GM19035 (cell line): Measurements from ENCODE around the gene XAGE3.
"Not testable (repeated sequence)": the region's sequence is repeated elsewhere in the genome, so short reads cannot be mapped to it uniquely, and the experiment has no call there.

Experiments
- ATAC-seq: cut with Tn5 transposase; IDR thresholded peaks from one replicate; pipeline ENCODE4 v1.9.1; 2021; ENCODE audit not compliant: unreplicated experiment

Gene XAGE3, protein sequence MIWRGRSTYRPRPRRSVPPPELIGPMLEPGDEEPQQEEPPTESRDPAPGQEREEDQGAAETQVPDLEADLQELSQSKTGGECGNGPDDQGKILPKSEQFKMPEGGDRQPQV

DNA sequence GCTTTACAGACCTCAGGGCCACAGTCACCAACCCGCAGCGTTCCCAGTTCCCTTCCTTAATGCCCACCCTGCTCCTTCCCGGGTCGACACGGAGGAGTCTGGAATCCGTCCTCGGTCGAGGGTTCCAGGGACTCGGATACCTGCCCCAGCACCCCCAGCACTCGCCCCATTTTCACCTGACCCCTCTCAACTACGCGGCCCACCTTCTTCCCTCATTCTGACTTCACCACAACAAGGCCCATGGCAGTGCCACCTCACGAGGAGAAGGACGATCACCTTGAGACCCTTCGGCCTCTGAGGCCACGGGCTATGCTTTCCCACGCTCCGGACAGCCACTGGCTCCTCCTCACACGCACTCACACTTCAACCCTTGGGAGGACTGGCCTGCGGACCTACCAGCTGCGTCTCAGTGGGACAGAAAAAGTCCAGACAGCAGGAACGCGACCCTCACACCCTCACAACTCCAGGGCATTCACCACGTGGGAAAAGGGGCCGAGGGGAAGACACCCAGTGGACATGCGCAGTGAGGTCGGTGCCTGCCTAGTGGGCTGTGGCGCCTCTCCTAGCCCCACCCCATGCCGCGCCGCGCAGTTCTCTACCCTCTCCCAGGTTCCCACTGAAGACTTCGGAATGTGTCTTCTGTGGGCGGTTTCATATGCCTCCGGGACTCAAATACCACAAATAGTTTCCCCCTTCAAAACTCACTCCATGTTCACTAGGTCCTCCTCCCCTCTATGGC lies at the start of gene XAGE3:
Gene XAGE3, minus strand, starts transcription at position 474 of the 739 bp plus-strand sequence. CDS start 950 bp downstream, outside the sequence.
- no peak for ATAC-seq

DNA sequence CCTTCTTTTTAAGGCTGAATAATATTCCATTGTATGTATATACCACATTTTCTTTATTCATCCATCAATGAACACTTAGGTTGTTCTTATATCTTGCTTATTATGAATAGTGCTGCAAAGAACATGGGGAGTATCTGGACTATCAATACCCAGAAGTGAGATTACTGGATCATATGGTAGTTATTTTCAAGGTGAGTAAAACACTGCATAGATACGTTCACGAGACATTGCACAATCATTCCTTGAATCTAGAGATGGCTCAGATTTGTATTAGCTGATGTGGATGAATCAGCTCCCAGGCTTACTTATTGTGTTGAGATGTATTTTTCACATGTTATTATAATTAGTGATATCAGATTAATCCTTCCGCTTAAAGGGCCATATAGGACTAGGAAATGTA lies 46.8 kb upstream of the XAGE3 start:
- ATAC-seq = not testable (repeated sequence)

DNA sequence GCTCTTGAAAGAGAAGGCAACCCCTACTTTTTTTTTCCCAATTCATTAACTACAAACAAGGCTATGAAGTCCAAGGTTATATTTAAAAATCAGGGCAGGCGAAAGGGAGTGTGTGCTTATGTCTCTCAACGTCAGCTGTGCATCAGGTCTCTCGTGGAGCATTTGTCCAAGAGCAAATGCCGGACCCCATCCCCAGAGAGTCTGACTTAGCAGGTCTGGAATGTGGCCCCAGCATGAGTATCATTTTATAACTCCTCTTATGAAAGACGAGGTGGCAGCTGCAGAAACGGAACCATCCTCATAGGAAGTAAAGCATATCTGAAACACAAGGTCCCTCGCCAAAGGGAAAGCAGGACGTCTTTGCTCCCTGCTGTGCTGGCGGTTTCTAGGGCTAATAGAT lies 45.8 kb upstream of the XAGE3 start:
- ATAC-seq = not testable (repeated sequence)

DNA sequence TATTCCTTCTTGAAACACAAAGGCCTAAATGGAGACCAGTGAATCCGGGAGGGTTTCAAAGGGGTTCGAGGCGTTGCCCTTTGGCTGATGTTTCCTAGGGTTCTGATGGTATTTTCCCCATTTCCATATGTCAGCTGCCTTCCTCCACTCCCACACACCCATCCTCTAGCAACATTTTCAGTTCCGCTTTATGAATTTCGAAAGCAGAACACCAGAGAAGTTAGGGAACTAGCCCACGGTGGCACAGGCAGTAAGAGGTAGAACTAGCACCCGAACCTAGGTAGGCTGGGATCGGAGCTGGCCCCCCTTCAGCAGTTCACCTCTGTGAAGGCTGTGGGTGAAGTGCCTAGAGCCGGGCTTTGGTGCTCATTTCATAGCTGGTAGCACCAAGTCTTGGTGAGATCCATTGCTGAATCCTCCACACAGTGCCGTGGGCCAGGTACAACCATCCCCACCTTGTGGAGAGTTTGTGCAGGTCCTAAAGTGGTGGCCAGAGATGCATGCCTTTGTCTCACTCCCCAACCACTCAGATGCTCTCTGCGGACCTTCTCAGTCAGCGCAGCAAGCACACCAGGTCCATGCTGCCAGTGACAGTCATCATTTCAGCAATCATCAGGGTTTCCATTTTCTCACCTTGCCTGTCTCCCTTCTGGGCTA lies 41.6 kb upstream of the XAGE3 start:
- ATAC-seq = not testable (repeated sequence)

DNA sequence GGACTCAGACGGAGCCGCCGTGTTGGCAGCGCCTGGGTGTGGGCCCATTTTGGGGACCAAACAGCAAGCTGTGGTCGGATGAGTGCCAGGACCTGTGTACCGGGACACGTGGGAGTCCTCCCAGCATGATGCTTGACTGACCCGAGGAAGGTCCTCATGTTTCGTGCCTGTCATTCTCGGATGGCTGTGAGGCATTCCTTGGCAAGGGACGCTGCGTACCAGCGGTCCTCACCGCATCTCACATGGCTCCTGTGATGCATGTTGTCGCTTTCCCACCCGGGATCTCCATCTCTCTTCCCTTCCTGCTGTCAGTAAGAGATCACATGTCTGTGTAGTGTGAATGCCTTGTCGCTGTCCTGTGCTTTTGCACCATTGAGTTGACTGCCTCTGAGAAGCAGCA lies 40.0 kb upstream of the XAGE3 start:
- not testable (repeated sequence) for ATAC-seq

DNA sequence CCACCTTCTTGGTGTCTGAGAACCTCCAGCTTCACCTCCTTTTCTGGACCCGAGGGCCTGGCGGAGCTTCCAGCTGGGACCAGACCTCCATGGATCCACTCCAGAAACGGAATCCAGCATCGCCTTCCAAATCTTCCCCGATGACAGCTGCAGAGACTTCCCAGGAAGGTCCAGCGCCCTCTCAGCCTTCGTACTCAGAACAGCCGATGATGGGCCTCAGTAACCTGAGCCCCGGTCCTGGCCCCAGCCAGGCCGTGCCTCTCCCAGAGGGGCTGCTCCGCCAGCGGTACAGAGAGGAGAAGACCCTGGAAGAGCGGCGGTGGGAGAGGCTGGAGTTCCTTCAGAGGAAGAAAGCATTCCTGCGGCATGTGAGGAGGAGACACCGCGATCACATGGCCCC lies 39.3 kb upstream of the XAGE3 start:
- not testable (repeated sequence) for ATAC-seq

DNA sequence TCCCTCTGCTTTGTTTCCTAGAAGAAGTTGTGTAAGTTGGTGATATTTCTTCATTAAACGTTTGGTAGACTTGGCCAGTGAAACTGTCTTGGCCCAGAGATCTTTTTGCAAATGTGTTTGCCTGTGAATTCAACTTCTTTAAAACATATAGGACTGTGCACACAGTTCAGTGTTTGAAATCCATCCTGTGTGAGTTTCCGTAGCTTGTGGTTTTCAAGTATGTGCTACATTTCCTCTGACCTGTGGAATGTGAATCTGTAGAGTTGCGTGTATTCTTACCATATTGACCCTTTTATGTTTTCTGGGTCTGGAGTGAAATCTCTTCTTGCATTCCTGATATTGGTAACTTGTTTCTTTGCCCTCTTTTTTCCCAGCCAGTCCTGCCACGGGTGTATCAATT lies 38.2 kb upstream of the XAGE3 start:
- ATAC-seq = not testable (repeated sequence)

DNA sequence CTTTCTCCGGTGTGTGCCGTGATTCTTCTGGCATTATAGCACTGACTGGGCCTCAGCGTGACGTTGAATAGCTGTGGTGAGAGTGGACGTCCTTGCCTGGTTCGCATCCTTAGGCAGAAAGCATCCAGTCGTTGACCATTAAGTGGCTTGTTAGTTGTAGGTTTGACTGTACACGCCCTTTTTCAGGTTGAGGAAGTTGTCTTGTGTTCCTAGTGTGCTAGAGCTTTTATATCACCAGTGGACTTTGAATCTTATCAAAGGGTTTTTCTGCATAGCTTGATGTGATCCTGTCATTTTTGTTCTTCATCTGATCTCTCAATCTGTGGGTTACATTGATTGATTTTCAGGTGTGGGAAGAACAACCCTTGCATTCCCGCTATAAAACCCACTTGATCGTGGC lies 37.6 kb upstream of the XAGE3 start:
- not testable (repeated sequence) for ATAC-seq

DNA sequence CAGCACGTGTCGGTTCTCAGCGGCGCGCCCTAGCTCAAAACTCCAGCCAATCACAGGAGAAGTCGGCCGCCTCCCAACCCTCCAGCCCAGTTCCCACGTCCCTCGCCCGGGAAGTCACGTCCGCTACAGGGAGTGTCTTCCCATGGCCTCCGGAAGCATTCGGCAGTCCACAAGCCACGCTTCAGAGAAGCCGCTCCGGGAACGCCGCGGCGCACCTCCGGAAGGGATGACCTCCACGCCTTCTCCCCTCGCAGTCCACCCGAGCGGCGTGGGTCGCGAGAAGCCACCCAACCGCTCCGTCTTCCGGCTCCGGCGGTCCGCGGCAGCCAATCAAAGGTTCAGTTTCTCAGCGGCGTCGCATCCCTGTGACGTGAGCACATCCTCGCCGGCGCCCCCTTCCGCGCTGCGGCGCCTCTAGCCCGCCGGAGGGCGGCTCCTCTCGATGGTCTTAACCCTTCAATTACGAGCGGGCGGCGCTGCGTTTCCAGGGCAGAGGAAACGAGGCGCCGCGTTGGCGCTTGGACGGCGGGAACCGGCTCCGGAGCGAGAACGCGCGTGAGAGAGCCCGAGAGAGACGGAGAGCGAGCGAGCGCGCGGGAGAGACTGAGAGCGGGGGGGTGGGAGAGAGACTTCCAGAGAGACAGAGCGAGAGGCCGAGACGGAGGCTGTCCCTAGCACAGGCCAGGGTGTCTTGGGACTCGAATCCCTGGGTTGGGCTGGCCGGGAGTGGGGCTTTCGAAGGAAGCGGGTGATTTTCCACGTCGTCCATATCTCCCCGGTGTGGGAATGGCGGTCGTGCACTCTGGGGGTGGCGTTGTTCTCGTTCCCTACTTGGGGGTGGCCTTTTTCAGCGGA lies 29.2 kb upstream of the XAGE3 start, which contains the start of gene FAM156B:
Gene FAM156B, plus strand, starts transcription at position 476 of the 855 bp plus-strand sequence. CDS start 9,896 bp downstream, outside the sequence.
- ATAC-seq = peak; percentile 90

DNA sequence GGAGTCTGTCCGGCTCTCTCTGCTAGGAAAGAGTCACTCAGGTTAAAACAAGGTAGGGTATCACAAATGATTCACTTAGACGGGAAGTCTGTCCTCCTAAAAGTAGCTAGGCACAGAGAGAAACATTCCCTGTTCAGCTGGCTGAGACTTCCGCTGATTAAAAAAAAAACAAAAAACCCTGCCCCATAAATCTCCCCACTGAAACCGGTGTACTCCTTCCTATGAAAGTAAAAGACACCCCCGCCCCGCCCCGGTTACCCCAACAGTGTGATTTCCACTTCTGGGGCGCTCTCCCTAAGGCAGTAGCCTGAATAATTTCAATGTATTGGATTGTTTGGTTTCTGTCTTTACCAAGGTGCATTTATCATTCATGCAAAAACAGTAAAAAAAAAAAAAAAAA lies 28.6 kb upstream of the XAGE3 start:
- ATAC-seq = peak; percentile 18

DNA sequence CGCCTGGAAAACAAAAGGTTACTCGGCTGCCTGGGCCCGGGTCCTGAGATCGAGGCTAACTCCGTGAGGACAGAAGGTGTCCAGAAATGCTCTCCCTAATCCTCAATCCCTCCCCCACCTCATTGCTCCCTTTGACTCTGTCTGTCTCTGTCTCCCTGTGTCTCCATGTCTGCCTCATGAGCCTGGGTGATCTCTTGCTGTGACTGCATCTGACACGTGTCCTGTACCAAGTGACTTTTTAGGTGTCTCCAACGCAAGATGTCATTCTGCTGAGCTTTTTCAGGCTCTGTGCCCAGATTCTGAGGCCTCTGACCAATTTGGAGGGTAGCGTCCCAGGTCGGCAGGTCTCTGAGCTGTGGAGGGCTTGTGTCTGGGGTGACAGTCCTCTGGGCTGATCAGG lies 20.2 kb upstream of the XAGE3 start:
- not testable (repeated sequence) for ATAC-seq

DNA sequence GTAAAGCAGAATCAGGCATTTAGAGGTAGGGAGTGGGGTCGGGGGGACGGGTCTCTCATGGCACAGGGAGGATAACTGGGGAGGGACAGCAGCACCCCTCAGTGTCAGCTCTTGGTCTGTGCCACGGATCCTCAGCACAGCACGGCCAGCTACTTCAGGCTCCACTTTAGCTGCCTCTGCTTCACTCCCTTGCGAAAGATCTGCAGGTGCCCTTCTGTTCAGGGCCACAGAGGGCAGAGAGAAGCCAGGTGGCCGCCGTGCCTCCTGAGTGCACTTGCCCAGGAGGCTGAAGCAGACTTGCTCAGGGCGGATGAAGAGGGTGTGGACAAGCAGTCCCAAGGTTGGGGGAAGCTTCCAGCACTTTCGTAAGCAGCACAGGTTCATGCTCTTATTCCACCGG lies 19.6 kb upstream of the XAGE3 start:
- ATAC-seq = not testable (repeated sequence)

DNA sequence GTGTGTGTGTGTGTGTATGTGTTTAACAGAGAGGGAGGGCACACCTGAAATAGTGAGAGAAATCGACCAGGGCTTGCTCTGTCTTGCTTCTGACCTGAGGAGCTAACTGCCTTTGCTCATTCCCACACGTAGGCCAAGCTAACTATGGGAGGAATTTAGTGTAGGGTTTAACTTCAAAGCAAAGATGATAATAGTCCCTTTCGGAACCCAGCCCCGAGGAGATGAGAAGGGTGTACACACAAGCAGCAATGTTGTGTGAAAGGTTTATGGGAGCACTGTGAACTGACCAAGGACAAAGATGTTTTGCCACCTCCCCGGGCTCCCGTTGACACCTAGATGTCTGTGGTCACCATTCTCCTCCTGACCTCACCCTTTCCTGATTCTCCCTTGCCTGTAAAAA lies 8.5 kb upstream of the XAGE3 start:
- not testable (repeated sequence) for ATAC-seq

DNA sequence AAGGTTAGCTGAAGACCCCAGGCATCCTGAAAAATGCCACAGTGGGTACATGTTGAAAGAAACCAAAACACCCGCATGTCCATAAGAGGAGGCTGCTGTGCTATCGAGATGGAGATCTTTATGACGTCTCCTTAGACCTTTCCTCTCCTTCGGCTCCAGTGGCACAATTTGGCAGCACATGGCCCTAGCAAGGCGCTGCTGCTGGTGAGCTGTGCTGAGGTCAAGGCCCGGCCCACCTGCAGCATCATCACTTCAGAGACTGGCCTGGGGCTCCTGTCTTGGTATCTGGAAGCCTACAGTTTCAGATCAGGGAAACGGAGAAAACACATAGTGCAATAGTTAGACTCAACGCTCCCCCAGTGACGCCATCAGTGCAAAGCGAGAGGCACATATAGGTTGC lies 7.6 kb upstream of the XAGE3 start:
- ATAC-seq = not testable (repeated sequence)

DNA sequence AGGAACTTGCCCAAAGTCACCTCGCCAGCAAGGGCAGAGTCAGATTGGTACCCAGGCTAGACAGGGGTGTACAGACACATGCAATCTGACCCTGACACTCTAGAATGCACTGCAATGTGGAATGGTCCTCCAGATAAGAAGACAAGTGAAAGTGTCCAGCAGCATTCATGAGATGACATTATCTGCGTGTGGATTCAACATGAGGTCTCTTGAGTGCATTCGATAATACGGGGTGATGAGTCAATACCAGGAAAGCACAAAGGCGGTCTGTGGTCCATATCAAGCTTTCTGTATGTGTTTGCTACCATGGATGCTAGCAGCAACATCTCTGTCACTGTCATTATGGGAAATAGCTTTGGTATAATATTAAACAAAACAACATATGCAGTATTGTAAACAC lies 6.8 kb upstream of the XAGE3 start:
- no peak for ATAC-seq

DNA sequence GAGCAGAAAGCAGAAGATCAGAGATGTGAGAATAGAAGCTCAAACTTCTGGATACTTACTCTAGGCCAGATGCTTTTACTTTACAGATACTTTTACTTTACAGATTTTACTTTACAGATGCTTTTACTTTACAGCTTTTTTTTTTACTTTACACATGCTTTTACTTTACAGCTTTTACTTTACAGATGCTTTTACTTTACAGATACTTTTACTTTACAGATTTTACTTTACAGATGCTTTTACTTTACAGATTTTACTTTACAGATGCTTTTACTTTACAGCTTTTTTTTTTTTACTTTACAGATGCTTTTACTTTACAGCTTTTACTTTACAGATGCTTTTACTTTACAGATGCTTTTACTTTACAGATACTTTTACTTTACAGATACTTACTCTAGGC lies 5.9 kb upstream of the XAGE3 start:
- not testable (repeated sequence) for ATAC-seq

DNA sequence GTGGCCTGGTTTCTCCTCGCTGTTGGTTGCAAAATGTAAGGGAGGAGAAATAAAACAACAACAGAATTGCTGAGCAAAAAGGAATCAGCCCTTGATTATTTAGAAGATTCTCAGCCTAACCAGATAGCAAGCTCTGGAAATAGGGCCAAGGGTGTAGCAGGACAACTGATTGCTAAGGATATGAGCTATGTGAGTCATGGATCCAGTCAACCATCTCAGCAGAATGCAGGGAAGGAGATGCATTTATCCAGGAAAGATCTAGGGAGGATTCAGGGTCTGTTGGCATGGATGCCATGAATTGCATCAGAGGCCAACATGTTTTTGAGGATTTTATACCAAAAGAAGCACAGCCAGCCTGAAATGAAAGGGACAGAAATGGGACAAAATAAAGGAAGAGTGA lies 2.2 kb upstream of the XAGE3 start:
- no peak for ATAC-seq

DNA sequence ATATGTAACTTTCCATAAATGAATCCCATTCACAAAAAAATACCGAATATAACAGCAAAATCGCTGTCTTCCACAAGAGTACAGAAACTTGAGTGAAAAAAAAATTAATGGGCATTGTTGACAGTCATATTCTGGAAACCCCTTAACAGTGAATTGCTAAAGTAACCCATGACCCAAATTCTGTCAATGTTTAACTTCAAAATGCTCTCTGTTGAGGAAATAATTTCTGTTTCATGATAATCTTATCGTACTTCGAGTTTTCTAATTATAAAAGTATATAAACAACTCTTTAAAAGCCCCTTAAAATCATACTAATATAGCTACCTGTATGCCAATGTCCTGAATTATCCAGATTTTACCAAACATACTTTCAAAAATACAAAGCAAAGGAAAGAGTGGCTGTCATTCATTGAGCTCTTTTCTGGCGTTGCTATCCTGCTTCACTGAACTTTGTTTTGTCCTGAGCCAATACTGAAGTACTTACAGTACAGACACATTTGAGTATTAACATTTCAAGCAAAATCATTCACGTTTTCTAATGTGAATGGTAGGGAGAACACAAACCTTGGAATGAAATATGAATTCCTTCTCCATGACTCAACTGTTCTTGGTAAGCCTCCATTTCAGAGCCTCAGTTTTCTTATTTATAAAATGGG lies 2.4 kb downstream of the XAGE3 start:
- ATAC-seq = no peak

DNA sequence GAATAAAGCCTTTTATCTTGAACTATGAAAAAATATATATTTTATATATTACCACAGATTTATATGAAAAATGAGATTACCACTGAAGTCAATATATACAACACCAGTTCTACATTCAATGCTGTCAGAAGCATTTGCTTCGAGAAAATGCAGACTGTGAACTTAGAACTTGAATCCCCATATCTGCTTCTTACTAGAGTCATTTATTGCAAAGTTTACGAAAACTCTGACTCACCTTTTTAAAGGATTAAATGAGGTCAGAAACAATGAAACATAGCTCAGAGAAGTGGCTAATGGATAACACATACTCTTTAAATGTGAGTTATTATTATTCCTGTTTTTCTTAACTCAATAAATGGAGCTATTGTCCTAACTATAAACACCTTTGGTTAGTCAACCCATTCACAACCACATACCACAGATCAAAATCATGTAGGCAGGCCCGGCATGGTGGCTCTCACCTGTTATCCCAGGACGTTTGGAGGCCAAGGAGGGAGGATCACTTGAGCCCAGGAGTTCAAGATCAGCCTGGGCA lies 10.8 kb downstream of the XAGE3 start:
- not testable (repeated sequence) for ATAC-seq

DNA sequence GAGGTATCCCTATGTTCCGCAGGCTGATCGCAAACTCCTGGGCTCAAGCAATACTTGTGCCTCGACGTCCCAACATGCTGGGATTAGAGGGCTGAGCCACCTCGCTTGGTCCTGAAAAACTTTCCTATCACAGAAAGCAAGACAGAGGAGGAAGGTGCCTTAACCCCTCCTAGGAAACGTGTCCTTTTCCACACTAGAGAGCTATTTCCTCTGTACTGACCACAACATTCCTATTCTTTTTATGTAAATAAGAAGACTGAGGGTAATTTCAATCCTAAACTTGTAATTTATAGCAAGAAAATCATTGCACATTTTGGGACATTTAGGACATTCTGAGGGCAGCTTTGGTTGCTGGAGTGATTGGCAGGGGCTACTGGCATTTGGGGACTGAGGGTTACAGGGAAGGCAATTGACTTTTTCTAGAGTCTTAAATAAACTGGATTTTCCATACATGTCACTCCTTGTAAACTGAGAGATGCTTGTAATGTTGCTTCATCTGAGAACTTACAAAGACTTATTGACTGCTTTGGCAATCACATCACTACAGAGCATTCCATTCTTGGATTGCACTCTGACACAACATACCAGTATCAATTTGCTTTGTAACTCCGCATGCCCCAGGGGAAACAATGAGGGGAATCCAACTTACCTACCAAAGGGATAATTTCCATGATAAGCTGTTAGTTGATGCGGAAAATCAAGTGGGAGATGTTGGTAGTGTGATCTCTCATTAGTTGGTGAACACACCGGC lies 15.6 kb downstream of the XAGE3 start:
- ATAC-seq = no peak
